T follicular helper cell (primary cell): ENCODE data around the gene PRR15L.
A peak's percentile ranks its signal among the peaks of the same experiment; 100 is the strongest.
"Not testable (repeated sequence)": the region's sequence is repeated elsewhere in the genome, so short reads cannot be mapped to it uniquely, and the experiment has no call there.

ENCODE experiments used
- DNase-seq: peaks from one replicate; pipeline ENCODE4 v3.0.0-alpha.2; 2020; ENCODE audit warnings: low read depth

Gene PRR15L

DNA sequence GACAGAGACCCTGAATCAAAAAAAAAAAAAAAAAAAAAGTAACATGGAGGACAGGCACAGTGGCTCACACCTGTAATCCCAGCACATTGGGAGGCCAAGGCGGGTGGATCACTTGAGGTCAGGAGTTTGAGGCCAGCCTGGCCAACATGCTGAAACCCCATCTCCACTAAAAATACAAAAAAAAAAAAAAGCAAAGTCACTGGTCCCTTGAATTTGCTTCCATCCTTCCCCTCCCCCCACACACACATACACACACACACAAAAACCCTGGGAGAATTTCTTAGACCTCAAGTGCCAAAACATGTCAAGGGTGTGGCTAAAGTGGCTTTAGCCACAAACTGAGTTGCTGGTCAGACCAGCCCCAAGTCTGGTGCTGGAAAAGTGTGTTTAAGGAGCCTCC, 30.8 kb upstream of the PRR15L start:
- DNase-seq = not testable (repeated sequence)

GRCh38 chr17:47987240-47987835, 29.7 kb upstream of the PRR15L start:
- DNase-seq = no peak

GRCh38 chr17:47986520-47986919, 28.8 kb upstream of the PRR15L start:
- DNase-seq = no peak

DNA sequence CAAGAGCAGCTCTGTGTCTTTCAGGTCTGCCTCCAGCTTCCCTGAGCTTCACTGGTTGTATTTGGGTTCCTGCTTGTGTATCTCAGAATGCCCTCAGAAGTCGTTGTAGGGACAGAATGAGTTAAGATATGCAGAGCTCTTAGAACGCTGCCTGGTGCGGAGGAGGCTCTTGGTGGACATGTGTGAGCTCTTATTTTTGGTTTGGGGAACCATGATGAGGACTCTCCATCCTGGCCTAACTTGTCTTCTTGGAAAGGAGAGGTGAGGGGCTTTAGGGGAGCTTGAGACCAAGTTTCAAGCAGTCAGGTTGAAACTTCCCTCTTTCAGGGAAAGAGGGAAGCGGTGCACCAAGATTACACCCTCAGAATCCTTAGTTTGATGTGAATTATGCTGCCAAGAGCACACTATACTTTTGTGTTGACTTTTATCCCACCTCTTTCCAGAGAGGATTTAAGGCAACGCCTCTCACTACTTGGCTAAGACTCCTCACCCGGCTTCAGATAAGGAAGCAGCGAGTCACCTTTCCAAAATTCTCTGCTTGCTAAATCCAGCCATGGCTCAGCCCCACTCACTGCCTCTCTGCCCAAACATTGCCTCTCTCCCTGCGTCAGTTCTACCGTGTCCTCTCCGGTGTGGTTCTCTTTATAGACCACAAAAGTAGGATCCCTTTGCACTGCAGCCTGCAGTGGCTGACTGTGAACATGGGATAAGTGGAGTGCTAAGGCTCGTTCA, 26.0 kb upstream of the PRR15L start:
- no peak for DNase-seq

GRCh38 chr17:47982645-47983390, 25.1 kb upstream of the PRR15L start:
- DNase-seq = no peak

DNA sequence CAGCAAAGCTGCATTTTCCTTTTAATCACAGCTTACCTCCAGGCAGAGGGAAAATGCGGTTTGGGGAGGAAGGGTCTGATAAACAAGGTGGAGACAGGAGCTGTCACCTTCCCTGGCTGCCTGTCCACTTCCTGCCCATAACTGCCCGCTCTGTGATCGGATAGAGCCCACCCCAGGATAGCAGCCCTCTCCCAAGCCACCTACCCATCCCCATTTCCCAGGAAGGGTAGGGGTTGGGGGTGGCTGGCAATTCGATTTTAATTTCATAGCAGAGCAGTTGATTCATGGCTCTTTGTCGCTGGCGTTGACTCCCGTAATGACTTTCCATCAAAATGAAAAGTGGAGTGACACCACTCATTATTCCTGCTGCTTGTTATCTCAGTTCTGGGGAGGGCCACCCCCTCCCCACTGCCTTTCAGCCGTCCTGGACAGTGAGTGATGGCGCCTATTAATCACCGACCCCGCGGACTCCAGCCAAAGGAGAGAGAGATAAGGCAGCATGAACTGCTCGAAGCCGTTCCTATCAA, 24.5 kb upstream of the PRR15L start:
- DNase-seq = no peak

GRCh38 chr17:47981462-47981861, 23.8 kb upstream of the PRR15L start:
- no peak for DNase-seq

- no peak for DNase-seq
These were observed 22.9 kb upstream of the PRR15L start for GRCh38 chr17:47980541-47980940.

DNA sequence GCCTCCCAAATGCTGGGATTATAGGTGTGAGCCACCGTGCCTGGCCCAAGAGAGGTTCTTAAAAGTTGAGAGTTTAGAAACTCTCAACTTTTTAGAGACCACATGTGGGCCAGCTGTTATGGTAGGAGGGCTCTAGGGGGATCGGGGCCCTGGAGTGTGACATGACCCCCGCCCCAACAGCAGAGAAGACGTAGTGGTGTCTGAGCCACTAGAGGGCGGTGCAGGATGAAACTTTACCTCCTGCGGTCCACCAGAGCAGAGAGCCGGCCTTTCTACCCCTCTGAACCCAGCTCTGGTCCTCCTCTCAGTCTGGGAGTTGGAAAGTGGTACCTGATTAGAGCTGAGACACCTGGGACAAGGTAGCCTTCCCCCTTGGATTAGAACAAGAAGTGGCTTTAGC, 20.6 kb upstream of the PRR15L start:
- peak; percentile 22 for DNase-seq

GRCh38 chr17:47975823-47976205, 18.1 kb upstream of the PRR15L start:
- DNase-seq = no peak

DNA sequence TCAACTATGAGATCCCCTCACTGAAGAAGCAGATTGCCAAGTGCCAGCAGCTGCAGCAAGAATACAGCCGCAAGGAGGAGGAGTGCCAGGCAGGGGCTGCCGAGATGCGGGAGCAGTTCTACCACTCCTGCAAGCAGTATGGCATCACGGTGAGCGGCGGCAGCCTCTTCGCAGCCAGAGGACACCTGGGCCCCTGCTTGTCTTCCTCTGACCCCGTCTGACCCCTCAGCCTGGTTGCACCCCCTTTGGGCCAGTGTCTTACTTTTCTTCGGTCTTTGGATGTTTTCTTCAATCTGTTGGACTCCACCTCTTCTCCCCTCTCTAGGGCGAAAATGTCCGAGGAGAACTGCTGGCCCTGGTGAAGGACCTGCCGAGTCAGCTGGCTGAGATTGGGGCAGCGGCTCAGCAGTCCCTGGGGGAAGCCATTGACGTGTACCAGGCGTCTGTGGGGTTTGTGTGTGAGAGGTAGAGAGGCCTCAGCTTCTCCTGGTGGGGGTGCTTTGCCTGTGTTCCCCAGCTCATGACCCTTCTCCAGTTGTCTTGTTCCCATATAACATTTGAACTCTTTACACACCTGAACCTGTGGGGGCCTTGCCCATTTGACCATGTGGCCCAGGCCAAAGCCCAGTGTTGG, 17.6 kb upstream of the PRR15L start:
- no peak for DNase-seq

DNA sequence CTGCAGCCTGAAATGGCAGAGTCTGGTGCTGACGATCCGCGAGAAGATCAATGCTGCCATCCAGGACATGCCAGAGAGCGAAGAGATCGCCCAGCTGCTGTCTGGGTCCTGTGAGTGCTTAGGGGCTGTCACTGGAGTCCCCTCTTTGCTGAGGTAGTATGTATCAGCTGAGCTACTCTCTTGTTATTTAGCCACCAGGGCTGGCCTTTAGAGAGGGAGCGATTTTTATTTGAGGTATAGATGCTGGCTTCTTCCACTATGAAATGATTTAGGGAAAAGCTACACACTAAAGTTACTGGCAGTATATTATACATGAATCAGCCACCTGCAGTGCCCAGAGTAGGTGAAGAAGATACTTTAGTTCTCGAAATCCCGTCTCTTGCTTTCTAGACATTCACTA, 15.9 kb upstream of the PRR15L start:
- DNase-seq = no peak

- peak; percentile 95 for DNase-seq
These were observed 13.2 kb upstream of the PRR15L start, which contains the start of gene CDK5RAP3 for GRCh38 chr17:47970725-47971499. TSS of gene CDK5RAP3 (plus strand) at chr17:47971113. CDS start at chr17:47971147, 34 bp downstream.

DNA sequence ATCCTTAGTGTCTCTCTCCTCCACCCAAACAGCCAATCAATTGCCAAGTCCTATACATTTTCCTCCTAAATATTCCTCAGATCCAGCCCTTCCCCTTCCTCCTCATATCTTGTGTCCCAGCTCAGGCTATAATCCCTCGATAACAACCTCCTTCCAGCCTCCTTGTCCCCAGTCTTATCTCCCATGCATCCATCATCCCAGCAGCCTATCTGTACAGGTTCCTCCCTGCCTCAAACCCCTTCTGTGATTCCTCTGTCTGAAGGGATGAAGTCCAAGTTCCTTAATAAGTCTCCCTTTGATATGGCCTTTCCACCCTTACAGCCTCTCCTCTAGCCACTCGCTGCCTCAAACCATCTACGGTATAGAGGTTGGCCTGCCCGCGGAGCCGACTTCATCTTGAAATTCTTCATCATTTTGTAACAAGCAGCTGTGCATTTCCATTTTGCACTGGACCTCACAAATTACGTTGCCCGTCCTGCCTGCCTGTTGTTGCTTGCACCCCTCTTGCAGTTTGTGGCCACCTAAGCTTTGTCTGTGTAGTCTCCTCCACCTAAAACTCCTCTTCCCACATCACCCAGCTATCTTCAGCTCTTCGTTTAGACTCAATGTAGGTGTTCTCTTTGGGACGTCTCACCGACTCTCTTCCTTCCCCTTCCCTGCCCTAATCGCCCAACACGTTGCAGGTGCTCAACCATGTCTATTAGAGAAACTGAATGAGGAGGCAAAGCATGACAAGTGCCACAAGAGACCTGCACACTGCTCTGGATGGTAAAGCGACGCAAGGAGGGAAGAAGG, 12.4 kb upstream of the PRR15L start:
- DNase-seq = no peak

- no peak for DNase-seq
These were observed 11.2 kb upstream of the PRR15L start for GRCh38 chr17:47968836-47969235.

- no peak for DNase-seq
These were observed 10.0 kb upstream of the PRR15L start for GRCh38 chr17:47967607-47968252.

DNA sequence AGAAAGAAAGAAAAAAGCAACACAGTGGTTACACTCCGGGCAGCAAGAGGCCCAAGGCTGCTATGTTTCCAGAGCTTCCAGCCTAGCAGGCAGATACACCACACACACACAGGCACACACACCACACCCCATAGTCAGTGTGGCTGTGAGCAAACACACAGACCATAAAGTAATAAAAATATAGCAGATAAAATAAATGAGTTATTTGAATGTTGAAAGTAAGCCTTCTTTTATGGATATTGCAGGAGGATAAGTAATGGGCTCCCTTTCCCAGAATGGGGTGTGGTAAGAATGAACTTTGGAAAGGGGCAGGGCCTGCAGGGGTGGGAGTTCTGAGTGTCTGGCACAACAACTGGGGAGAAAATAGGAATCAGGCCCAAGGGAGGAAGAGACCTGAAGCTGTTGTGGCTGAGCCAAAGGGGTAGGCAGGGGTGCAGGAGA, 8.4 kb upstream of the PRR15L start:
- no peak for DNase-seq

DNA sequence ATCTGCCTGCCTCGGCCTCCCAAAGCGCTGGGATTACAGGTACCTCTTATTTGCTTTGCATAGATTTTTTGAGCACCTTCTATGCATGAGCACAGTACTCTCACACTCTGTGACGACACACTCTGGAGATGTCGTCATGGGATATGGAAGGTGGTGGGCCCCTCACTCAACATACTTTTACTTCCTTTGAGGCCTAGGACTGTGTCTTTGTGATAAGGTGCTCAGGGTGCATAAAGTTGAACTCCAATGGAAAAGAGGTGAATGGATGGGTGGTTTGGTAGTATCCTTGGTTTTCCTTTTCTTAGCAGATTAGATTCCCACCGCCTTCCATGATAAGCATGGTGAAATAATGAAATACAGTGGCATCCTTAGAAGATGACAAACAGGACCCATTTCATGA, 7.2 kb upstream of the PRR15L start:
- DNase-seq = no peak

DNA sequence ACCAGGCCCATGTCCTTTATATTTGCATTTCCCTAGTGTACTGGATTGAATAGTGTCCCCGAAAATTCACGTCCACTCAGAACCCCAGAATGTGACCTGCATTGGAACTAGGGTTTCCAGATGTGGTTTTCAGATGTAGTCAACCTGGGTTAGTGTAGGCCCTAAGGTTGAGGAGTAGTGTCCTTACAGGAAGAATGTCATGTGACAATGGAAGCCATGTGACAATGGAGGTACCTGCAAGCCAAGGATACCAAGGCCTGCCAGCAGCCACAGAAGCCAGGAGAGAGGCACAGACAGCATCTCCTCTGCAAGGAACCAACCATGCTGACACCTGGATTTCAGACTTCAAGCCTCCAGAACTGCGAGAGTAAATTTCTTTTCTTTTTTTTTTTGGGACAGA, 5.2 kb upstream of the PRR15L start:
- DNase-seq = no peak

- DNase-seq = no peak
These were observed 3.7 kb upstream of the PRR15L start for GRCh38 chr17:47961406-47961805.
